Stomach (tissue), 9 donors: ENCODE data around the gene NSD1. TPM values are rescaled to one million over a fixed set of nuclear protein-coding genes. Genes with fewer than 3 reads are reported as not detected.

Source experiments
- DNase-seq, 2 donors: peaks; one replicate each; pipeline versions ENCODE4 v3.0.0 to v3.0.0-alpha.2; 2013 to 2019
- H3K27ac ChIP-seq, 5 donors: fragments of 200-600 bp in 4 of 5; sonication (generic) in 4 of 5; one replicate each; pipeline ENCODE4 v1.5.1; 2013 to 2019; ENCODE audit warnings: mild to moderate bottlenecking in 1 of 5, moderate library complexity in 1 of 5
- H3K27me3 ChIP-seq, 3 donors: fragments of 200-600 bp; sonication (generic); one replicate each; pipeline ENCODE4 v1.5.1; 2017 to 2019; ENCODE audit warnings: mixed run types in 1 of 3
- H3K36me3 ChIP-seq, 4 donors: fragments of 200-600 bp; sonication (generic); 1 replicate in 3 of 4; 2 replicates in 1 of 4; pipeline ENCODE4 v1.5.1; 2016 to 2019
- H3K4me1 ChIP-seq, 4 donors: fragments of 200-600 bp; sonication (generic); one replicate each; pipeline ENCODE4 v1.5.1; 2016 to 2019
- H3K4me3 ChIP-seq, 4 donors: fragments of 200-600 bp; sonication (generic) in 3 of 4; one replicate each; pipeline ENCODE4 v1.5.1; 2016 to 2019; ENCODE audit warnings: mild to moderate bottlenecking in 1 of 4
- H3K9me3 ChIP-seq, 4 donors: fragments of 200-600 bp; sonication (generic); one replicate each; pipeline ENCODE4 v1.5.1; 2016 to 2019
- EP300 ChIP-seq: sonication (generic); formaldehyde crosslinking; IDR thresholded peaks from one replicate; pipeline ENCODE4 v1.6.1; 2017; ENCODE audit warnings: antibody characterized with exemption
- POLR2A ChIP-seq, 4 donors: fragments of 450-650 bp; IDR thresholded peaks; one replicate each; pipeline ENCODE4 v1.6.1; 2016; ENCODE audit warnings: antibody characterized with exemption in 4 of 4, control low read depth in 2 of 4, mild to moderate bottlenecking in 1 of 4, moderate library complexity in 1 of 4
- POLR2AphosphoS5 ChIP-seq, 3 donors: sonication (generic); formaldehyde crosslinking; IDR thresholded peaks; one replicate each; pipeline ENCODE4 v1.6.1; 2016; ENCODE audit warnings: antibody characterized with exemption in 3 of 3
- WGBS, 5 donors: extraction: QIAGEN DNeasy Blood & Tissue Kit in 3 of 5; methylation state at CpG; one replicate each; pipeline versions ENCODE4 v1.1.5 to v1.1.7; 2013 to 2018; 5-methylcytosine and 5-hydroxymethylcytosine counted together
- intact Hi-C: fragments of 100-400 bp; cut with DNase I; formaldehyde crosslinking; loops from one replicate; pipeline ENCODE4 v1.15.1; 2023; ENCODE audit warnings: low total_unique reads
- polyA plus RNA-seq, 3 donors: library from polyadenylated mRNA; stranded (reverse); fragments of 200-250 nt; gene quantifications; one replicate each; pipeline ENCODE4 v1.2.3, GENCODE V29; 2013
- total RNA-seq, 5 donors: library from RNA; depleted of rRNA; stranded (reverse); fragments of >200 nt; gene quantifications; one replicate each; pipeline versions ENCODE4 v1.1.0 to v1.2.3, GENCODE V29; 2014 to 2016
- TF ChIP-seq, protein P1 (sequence below), 7 experiments: fragments of 450-650 bp in 4 of 7; fragments of 200-600 bp in 3 of 7; sonication (generic) in 3 of 7; IDR thresholded peaks; one replicate each; pipeline ENCODE4 v1.5.1; 2016 to 2019; ENCODE audit warnings: antibody characterized with exemption in 7 of 7, control low read depth in 2 of 7, mild to moderate bottlenecking in 1 of 7
- donor health status: healthy with polysubstance abuse.
- donor health status: Bipolar disorder and iron deficiency.
- donor health status: healthy.

NSD1 gene
- total and polyA plus RNA-seq, 8 donors, result 5.1 to 69.9 (median 23.5) TPM

DNA sequence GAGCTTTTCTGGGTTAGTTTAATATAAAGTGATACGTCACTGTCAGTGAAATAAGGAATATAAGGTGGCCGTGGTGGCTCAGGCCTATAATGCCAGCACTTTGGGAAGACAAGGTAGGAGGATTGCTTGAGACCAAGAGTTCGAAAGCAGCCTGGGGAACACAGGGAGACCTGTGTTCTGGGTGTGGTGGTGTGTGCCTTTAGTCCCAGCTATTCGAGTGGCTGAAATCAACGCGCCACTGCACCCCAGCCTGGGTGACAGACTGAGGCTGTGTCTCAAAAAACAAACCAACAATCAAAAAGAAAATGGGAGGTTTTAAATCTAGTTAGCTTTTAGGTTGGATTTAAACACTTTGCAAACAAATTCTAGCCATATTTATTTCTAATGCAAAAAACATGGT, 53.1 kb downstream of the NSD1 start:
- Histone ChIP-seq H3K9me3 (no peaks in the 10 kb centered on the region), H3K4me3 (no peak overlapping the region), H3K4me1 (peaks cover 0 to 50% (median 5%) of the 10 kb centered on the region in 4 donors), H3K36me3 (peaks cover 4 to 13% (median 10%) of the 10 kb centered on the region in 4 donors), H3K27me3 (no peaks in the 10 kb centered on the region), H3K27ac (no peak overlapping the region)
- WGBS, 5 donors, result 85 to 97% (median 94%) methylated on average over 6 of the region's 6 CpGs
- intact Hi-C loops, result no loop called here
- no peak for DNase-seq
- no peak for TF ChIP-seq POLR2AphosphoS5 (IDR thresholded peaks at IDR 0.05)
- no peak for TF ChIP-seq EP300
- TF ChIP-seq, protein P1, sequence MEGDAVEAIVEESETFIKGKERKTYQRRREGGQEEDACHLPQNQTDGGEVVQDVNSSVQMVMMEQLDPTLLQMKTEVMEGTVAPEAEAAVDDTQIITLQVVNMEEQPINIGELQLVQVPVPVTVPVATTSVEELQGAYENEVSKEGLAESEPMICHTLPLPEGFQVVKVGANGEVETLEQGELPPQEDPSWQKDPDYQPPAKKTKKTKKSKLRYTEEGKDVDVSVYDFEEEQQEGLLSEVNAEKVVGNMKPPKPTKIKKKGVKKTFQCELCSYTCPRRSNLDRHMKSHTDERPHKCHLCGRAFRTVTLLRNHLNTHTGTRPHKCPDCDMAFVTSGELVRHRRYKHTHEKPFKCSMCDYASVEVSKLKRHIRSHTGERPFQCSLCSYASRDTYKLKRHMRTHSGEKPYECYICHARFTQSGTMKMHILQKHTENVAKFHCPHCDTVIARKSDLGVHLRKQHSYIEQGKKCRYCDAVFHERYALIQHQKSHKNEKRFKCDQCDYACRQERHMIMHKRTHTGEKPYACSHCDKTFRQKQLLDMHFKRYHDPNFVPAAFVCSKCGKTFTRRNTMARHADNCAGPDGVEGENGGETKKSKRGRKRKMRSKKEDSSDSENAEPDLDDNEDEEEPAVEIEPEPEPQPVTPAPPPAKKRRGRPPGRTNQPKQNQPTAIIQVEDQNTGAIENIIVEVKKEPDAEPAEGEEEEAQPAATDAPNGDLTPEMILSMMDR (IDR thresholded peaks at IDR 0.05), result no peak
- TF ChIP-seq POLR2A (IDR thresholded peaks at IDR 0.05), result no peak

- H3K36me3 ChIP-seq, result peaks cover 11 to 30% (median 29%) of the 10 kb centered on the region in 4 donors
- H3K4me3 ChIP-seq, result no peak overlapping the region
- WGBS, 5 donors, result 74 to 80% (median 77%) methylated on average over 3 of the region's 3 CpGs
- no peaks in the 10 kb centered on the region for H3K27me3 ChIP-seq
- peaks cover 0 to 46% (median 4%) of the 10 kb centered on the region in 4 donors for H3K4me1 ChIP-seq
- TF ChIP-seq POLR2A (IDR thresholded peaks at IDR 0.05), result no peak
- TF ChIP-seq EP300, result no peak
- TF ChIP-seq POLR2AphosphoS5 (IDR thresholded peaks at IDR 0.05), result no peak
- TF ChIP-seq, protein P1 (IDR thresholded peaks at IDR 0.05), result no peak
- intact Hi-C loops, result no loop called here
- no peak overlapping the region for H3K27ac ChIP-seq
- no peaks in the 10 kb centered on the region for H3K9me3 ChIP-seq
- no peak for DNase-seq
Measured at GRCh38 chr5:177188775-177189174, 55.2 kb downstream of the NSD1 start.

- H3K27me3 ChIP-seq, result no peaks in the 10 kb centered on the region
- DNase-seq, result no peak
- H3K4me3 ChIP-seq, result no peak overlapping the region
- intact Hi-C loops, result no loop called here
- no peak overlapping the region for H3K27ac ChIP-seq
- TF ChIP-seq POLR2A (IDR thresholded peaks at IDR 0.05) (no peak), EP300 (no peak), POLR2AphosphoS5 (IDR thresholded peaks at IDR 0.05) (no peak)
- TF ChIP-seq, protein P1 (IDR thresholded peaks at IDR 0.05), result no peak
- no peaks in the 10 kb centered on the region for H3K9me3 ChIP-seq
- H3K36me3 ChIP-seq, result peaks cover 17 to 36% (median 35%) of the 10 kb centered on the region in 4 donors
- H3K4me1 ChIP-seq, result peaks cover 0 to 43% (median 5%) of the 10 kb centered on the region in 4 donors
Measured at GRCh38 chr5:177189416-177189815, 55.8 kb downstream of the NSD1 start.

GRCh38 chr5:177189965-177190364, 56.4 kb downstream of the NSD1 start:
- peaks cover 20 to 41% (median 40%) of the 10 kb centered on the region in 4 donors for H3K36me3 ChIP-seq
- WGBS, 5 donors, result 91 to 96% (median 93%) methylated on average over 4 of the region's 4 CpGs
- intact Hi-C loops, result no loop called here
- no peak overlapping the region for H3K4me3 ChIP-seq
- H3K4me1 ChIP-seq, result peaks cover 0 to 39% (median 5%) of the 10 kb centered on the region in 4 donors
- no peak overlapping the region for H3K27ac ChIP-seq
- TF ChIP-seq, protein P1 (IDR thresholded peaks at IDR 0.05), result no peak
- TF ChIP-seq EP300 (no peak), POLR2A (IDR thresholded peaks at IDR 0.05) (no peak)
- H3K27me3 ChIP-seq, result no peaks in the 10 kb centered on the region
- no peak for DNase-seq
- H3K9me3 ChIP-seq, result no peaks in the 10 kb centered on the region
